Motor neuron (in vitro differentiated cells): ENCODE results near the gene SECTM1. TPM values are rescaled to one million over a fixed set of nuclear protein-coding genes. Genes with fewer than 3 reads are reported as not detected.
"Not testable (repeated sequence)": the region's sequence is repeated elsewhere in the genome, so short reads cannot be mapped to it uniquely, and the experiment has no call there.

Experiments
- ATAC-seq, 8 experiments: fragments of 200-7000 bp; cut with Tn5 transposase; replicated peaks in 6 of 8; 2 replicates each; pipeline ENCODE4 v1.8.0; 2021; ENCODE audit warnings: mild to moderate bottlenecking in 8 of 8, moderate library complexity in 8 of 8
- H3K27ac ChIP-seq, 2 donors: fragments of 250-450 bp; sonication (Bioruptor Pico); 2 replicates each; pipeline ENCODE4 v1.9.0; 2021; ENCODE audit warnings: antibody characterized with exemption in 2 of 2, mild to moderate bottlenecking in 2 of 2, moderate library complexity in 1 of 2
- H3K4me1 ChIP-seq, 2 donors: fragments of 250-450 bp; sonication (Bioruptor Pico); replicated peaks in 1 of 2; 2 replicates each; pipeline ENCODE4 v1.6.1; 2021; ENCODE audit warnings: antibody characterized with exemption in 2 of 2, mild to moderate bottlenecking in 2 of 2, moderate library complexity in 1 of 2
- H3K4me3 ChIP-seq, 5 donors: fragments of 250-450 bp; sonication (Bioruptor Pico); 2 replicates each; pipeline ENCODE4 v1.9.0; 2021; ENCODE audit warnings: antibody characterized with exemption in 5 of 5, mild to moderate bottlenecking in 5 of 5, moderate library complexity in 4 of 5
- WGBS, 10 experiments: fragments of 450-650 bp; shearing (Covaris generic); methylation state at CpG; one replicate each; pipeline ENCODE4 v1.0.0; 2022; 5-methylcytosine and 5-hydroxymethylcytosine counted together
- in situ Hi-C, 9 experiments: fragments of 400-800 bp; cut with MboI; loops; one replicate each; pipeline ENCODE4 v1.15.0; 2021; ENCODE audit warnings: low sequenced_read_pairs in 9 of 9, low pct_unique_long_range_greater_than_20kb in 2 of 9; ENCODE audit not compliant: unreplicated experiment in 9 of 9
- total RNA-seq, 8 experiments: library from RNA; unstranded; fragments of 300-600 nt; gene quantifications; 2 replicates each; pipeline versions ENCODE4 v1.2.3 to v1.2.4, GENCODE V29; 2022

Gene SECTM1
- total RNA-seq, 8 experiments from 2014 or later, result 0.22 to 22.4 (median 0.57) TPM; not detected in 1

DNA sequence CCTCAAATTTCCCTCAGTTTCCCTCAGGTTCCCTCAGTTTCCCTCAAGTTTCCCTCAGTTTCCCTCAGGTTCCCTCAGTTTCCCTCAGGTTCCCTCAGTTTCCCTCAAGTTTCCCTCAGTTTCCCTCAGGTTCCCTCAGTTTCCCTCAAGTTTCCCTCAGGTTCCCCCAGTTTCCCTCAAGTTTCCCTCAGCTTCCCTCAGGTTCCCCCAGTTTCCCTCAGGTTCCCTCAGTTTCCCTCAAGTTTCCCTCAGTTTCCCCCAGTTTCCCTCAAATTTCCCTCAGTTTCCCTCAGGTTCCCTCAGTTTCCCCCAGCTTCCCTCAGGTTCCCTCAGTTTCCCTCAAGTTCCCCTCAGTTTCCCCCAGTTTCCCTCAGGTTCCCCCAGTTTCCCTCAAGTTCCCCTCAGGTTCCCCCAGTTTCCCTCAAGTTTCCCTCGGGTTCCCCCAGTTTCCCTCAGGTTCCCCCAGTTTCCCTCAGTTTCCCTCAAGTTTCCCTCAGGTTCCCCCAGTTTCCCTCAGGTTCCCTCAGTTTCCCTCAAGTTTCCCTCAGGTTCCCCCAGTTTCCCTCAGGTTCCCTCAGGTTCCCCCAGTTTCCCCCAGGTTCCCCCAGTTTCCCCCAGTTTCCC is 26.0 kb upstream of the SECTM1 start:
- H3K27ac ChIP-seq, ATAC-seq, H3K4me3 ChIP-seq: not testable (repeated sequence)
- in situ Hi-C loops, result loop anchor here in 2 of 9 experiments (10.0 kb wide), 2 partner anchors 45 to 55 kb away; partner anchors contain the start of genes HEXD (in 1 of the 2) and OGFOD3 (in 1 of the 2)
- H3K4me1 ChIP-seq, result peaks cover 10 to 13% of the 10 kb centered on the region in 2 donors
- WGBS, 10 experiments, result no CpG with 5 or more reads among the region's 1 CpG

DNA sequence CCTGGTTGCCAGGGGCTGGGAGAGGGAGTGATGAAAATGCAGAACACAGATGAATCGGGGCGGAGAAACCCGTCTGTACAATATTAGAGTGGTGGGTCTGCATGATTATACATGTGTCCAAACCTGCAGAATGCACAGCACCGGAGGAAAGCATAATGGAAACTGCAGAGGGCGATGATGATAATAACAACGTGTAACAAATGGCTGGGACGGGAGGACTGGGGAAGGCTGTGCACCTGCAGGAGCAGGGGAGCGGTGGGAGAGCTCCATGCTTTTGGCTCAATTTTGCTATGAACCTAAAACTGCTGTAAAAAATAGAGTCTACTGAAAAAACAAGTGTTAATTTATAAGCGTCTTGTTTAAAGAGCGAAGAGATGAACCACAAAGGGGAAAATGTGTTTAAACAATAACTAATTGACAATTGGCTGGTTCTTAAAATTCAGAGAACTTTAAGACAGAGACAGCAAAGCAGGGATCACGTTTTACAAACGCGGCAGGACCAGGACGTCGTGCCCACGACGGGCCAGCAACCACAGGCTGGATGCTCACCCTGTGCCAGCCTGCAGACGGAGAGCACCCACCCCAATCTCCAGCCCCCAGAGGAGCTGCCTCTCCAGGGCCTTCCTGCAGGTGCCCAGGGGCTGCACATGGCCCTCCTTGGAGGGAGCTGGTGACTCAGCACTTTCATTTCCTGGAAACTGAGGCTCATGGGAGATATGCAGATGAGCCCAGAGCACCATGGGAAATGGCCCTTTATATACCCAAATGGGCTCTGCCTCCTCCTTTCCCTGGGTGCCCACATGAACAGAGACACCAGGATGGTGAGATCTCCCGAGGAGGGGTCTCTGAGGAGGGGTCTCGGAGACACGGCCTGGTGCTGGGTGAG is 25.1 kb upstream of the SECTM1 start, which contains the start of gene TEX19:
TSS of gene TEX19 (plus strand) at position 783 of the 886 bp plus-strand sequence. CDS start 2,904 bp downstream, outside the sequence.
- Histone ChIP-seq H3K4me1 (peaks cover 10 to 13% of the 10 kb centered on the region in 2 donors), H3K4me3 (no peak within 1 kb of the TSS), H3K27ac (no peak within 1 kb of the TSS)
- 42 to 82% (median 69%) methylated on average over 3 to 17 of the region's 21 CpGs for WGBS, 10 experiments
- ATAC-seq, result peak in 6 of 8 experiments; percentile 51 to 90 (median 62)
- in situ Hi-C loops, result loop anchor here in 2 of 9 experiments (10.0 kb wide), 2 partner anchors 46 to 56 kb away; partner anchors contain the start of genes HEXD (in 1 of the 2) and OGFOD3 (in 1 of the 2)

DNA sequence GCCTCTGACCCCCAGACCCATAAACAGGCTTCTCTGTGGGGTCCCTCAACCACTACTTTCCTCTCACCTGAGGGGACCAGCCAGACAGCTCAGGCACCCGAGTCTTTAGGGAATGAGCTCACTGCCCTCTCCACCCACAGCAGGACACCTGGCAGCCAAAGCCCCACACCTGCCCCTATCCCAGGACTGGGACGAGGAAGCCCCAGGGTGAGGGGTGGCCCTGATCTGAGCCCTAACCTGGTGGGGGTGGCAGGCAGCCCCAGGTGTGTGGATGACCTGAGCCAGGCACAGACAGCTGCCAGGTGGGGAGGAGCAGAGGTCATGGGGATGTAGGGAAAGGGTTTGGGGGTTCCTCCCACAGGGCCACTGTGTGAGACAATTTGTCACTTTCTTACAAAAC is 23.8 kb upstream of the SECTM1 start:
- WGBS, 10 experiments, result 100% methylated on average over 1 of the region's 2 CpGs; no CpG with 5 or more reads in 9 of the 10 experiments
- Histone ChIP-seq H3K4me1 (peaks cover 10 to 13% of the 10 kb centered on the region in 2 donors), H3K4me3 (no peak overlapping the region), H3K27ac (no peak overlapping the region)
- in situ Hi-C loops, result loop anchor here in 2 of 9 experiments (10.0 kb wide), 2 partner anchors 47 to 57 kb away; partner anchors contain the start of genes HEXD (in 1 of the 2) and OGFOD3 (in 1 of the 2)
- ATAC-seq, result peak in 4 of 8 experiments; percentile 2 to 11 (median 3)

DNA sequence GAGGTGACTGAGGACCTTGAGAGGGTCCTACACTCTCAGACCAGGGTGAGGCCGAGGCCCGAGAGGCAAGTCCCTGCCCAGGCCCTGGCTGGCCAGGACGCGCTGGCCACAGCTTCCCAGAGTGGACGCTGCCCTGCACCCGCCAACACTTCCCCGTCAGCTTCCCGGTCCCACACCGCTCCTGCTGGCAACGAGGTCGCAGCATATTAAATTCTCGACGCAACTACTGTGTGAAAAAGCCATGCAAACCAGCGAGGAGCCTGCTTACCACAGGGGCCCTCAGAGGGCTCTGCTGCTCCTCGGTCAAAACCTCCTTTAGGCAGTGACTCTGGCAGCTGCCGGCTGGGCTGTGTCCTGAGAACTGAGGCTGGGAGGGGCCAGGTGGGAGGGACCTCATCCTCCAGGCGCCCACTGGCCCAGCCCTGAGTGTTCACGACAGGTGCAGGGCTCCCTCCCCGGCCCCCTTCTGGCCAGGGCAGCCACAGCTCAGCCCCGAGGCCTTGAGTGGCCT is 23.3 kb upstream of the SECTM1 start:
- H3K27ac ChIP-seq, result no peak overlapping the region
- H3K4me1 ChIP-seq, result peaks cover 10 to 13% of the 10 kb centered on the region in 2 donors
- peak in 4 of 8 experiments; percentile 26 to 48 (median 42) for ATAC-seq
- 50 to 59% methylated on average over 1 to 3 of the region's 20 CpGs; no CpG with 5 or more reads in 8 of the 10 experiments for WGBS, 10 experiments
- in situ Hi-C loops, result loop anchor here in 2 of 9 experiments (10.0 kb wide), 2 partner anchors 48 to 58 kb away; partner anchors contain the start of genes HEXD (in 1 of the 2) and OGFOD3 (in 1 of the 2)
- no peak overlapping the region for H3K4me3 ChIP-seq

DNA sequence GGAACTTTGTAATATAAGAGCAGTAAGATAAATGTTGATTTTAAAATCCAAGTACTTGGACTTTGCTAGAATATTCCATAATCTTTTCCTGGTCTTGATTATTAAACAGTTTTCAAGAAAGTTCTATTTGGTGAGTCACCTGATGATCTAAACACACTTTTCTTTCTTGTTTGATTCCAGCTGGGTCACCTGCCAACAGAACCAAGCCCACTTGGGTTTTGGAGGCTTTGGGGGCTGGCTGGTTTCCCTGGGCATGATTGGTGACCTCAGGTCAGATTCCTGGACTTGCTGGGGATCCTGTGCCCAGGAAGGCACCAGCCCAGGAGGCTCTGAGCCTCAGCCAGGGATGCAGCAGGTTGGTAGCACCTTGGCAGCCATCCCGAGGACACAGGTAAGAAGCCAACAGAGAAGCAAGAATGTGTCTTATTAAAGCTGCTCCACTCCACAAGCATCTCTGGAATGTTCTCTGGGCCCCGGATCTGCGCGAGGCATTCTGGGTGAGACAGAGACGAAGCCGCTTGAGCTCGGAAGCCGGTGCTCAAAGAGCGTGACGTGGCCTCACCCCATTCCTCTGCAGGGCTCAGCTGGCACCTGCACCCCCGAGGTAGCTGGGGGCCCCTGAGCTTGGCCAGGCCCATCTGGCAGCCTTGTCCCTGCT is 22.3 kb upstream of the SECTM1 start:
- Histone ChIP-seq H3K4me1 (peaks cover 13 to 15% of the 10 kb centered on the region in 2 donors), H3K4me3 (no peak overlapping the region), H3K27ac (no peak overlapping the region)
- in situ Hi-C loops, result loop anchor here in 2 of 9 experiments (10.0 kb wide), 2 partner anchors 49 to 59 kb away; partner anchors contain the start of genes HEXD (in 1 of the 2) and OGFOD3 (in 1 of the 2)
- ATAC-seq, result no peak
- 0 to 84% (median 66%) methylated on average over 1 to 7 of the region's 11 CpGs; no CpG with 5 or more reads in 4 of the 10 experiments for WGBS, 10 experiments

DNA sequence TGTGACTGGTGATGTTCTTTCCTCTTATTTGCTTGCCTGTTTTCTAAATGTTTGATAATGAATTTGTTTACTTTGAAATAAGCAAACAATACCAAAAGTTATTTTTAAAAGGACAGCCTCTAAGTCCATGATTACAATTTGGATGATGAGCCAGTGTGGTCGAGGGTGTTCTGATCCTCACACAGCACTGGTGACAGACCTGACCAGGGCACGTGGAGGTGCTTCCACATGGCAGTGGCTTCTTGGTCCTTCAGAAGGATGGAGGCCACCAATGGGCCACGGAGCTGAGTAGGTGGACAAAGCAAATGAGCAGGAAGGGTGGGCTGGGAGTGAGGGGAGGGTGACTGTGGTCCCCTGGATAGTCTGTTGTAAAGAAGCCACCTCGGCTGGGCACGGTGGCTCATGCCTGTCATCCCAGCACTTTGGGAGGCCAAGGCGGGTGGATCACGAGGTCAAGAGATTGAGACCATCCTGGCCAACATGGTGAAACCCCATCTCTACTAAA is 21.3 kb upstream of the SECTM1 start:
- no peak overlapping the region for H3K27ac ChIP-seq
- 33 to 100% (median 60%) methylated on average over 1 to 3 of the region's 7 CpGs; no CpG with 5 or more reads in 3 of the 10 experiments for WGBS, 10 experiments
- peaks cover 13 to 15% of the 10 kb centered on the region in 2 donors for H3K4me1 ChIP-seq
- ATAC-seq, result no peak
- H3K4me3 ChIP-seq, result no peak overlapping the region
- in situ Hi-C loops, result loop anchor here in 2 of 9 experiments (10.0 kb wide), 2 partner anchors 50 to 60 kb away; partner anchors contain the start of genes HEXD (in 1 of the 2) and OGFOD3 (in 1 of the 2)

DNA sequence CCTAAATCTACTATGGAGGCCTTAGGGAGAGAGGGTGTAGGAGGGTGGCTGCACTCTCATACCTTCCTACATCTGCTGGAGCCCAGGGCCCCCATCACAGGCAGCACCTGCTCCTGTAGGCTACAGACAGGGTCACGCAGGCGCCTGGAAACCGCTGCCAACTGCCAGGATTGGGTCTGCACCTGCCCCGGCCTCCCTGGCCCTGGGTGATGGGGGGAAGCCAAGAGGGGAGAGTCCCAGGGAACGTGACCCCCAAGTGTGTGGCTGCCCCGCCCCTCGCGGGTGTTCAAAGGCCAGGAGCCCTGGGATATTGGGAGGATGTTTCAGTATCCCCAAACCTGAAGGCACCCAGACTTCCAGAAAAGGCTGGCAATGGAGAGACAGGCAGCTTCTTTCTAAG is 19.9 kb upstream of the SECTM1 start:
- no peak for ATAC-seq
- H3K27ac ChIP-seq, result no peak overlapping the region
- H3K4me3 ChIP-seq, result no peak overlapping the region
- peaks cover 16 to 19% of the 10 kb centered on the region in 2 donors for H3K4me1 ChIP-seq
- no CpG with 5 or more reads among the region's 8 CpGs for WGBS, 10 experiments
- in situ Hi-C loops, result loop anchor here in 2 of 9 experiments (10.0 kb wide), 2 partner anchors 51 to 61 kb away; partner anchors contain the start of genes HEXD (in 1 of the 2) and OGFOD3 (in 1 of the 2)

DNA sequence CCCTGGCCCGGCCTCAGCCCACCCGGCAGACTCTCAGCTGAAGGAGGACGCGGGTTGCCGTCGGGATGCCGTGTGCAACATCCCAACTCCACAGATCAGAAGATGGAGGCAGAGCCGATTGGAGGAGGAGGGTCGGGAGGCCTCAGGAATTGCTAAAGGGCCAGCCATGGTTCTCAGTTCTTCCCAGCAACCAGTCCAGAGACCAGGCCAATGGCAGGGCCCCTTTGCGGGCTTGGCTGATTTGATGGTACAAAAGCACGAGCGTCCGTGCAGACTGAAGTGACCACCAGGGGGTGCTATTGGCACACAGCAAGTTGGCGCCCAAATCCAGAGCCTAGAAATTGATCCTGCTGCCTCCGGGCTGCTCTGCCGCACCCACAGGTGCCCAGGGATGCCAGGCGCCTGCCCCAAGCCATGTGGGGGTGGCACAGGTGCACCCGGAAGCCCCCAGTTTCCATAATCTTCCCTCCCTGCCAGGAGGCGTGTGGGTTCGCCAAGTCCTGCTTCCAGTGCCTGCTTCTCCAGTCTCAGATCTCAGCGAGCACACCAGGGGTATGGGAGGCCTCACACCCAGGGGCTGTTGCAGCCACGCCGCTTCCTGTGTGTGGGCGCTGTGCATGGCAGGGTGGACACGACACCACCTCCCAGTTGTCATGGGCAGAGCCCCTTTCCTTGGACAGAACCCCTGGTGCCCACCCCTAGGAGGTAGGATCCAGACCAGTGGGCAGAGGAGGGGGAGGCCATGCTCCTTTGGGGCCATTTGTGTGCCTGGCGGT is 18.3 kb upstream of the SECTM1 start:
- ATAC-seq, result peak; percentile 75 to 97 (median 84)
- H3K4me3 ChIP-seq, result no peak overlapping the region
- in situ Hi-C loops, result loop anchor here in 2 of 9 experiments (10.0 kb wide), 2 partner anchors 53 to 63 kb away; partner anchors contain the start of genes HEXD (in 1 of the 2) and OGFOD3 (in 1 of the 2)
- no peak overlapping the region for H3K27ac ChIP-seq
- peaks cover 12 to 13% of the 10 kb centered on the region in 2 donors for H3K4me1 ChIP-seq
- 0 to 66% (median 10%) methylated on average over 2 to 17 of the region's 26 CpGs; no CpG with 5 or more reads in 4 of the 10 experiments for WGBS, 10 experiments

DNA sequence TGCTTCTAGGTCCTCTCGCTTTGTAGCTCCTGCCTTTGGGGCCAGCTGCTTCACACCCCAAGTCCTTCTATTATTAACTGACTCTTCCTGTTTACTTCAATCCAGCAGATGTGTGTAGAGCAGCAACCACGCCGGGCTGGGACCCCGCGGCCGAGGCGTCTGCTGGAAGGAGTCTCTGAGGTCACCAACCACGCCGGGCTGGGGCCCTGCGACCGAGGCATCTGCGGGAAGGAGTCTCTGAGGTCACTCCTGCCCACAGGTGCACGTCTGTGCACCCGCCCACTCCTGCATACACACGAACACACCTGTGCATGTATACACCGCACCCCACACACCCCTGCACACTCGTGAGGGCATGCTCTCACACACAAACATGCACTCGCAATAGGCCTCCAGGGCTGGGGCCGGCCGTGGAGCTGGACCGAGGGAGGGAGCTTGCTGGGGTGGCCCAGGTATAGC is 17.7 kb upstream of the SECTM1 start:
- H3K4me1 ChIP-seq, result peaks cover 13 to 17% of the 10 kb centered on the region in 2 donors
- WGBS, 10 experiments, result 0 to 100% (median 28%) methylated on average over 1 to 3 of the region's 21 CpGs; no CpG with 5 or more reads in 7 of the 10 experiments
- no peak overlapping the region for H3K4me3 ChIP-seq
- in situ Hi-C loops, result loop anchor here in 2 of 9 experiments (10.0 kb wide), 2 partner anchors 54 to 64 kb away; partner anchors contain the start of genes HEXD (in 1 of the 2) and OGFOD3 (in 1 of the 2)
- H3K27ac ChIP-seq, result no peak overlapping the region
- ATAC-seq, result peak in 1 of 8 experiments; percentile 24

DNA sequence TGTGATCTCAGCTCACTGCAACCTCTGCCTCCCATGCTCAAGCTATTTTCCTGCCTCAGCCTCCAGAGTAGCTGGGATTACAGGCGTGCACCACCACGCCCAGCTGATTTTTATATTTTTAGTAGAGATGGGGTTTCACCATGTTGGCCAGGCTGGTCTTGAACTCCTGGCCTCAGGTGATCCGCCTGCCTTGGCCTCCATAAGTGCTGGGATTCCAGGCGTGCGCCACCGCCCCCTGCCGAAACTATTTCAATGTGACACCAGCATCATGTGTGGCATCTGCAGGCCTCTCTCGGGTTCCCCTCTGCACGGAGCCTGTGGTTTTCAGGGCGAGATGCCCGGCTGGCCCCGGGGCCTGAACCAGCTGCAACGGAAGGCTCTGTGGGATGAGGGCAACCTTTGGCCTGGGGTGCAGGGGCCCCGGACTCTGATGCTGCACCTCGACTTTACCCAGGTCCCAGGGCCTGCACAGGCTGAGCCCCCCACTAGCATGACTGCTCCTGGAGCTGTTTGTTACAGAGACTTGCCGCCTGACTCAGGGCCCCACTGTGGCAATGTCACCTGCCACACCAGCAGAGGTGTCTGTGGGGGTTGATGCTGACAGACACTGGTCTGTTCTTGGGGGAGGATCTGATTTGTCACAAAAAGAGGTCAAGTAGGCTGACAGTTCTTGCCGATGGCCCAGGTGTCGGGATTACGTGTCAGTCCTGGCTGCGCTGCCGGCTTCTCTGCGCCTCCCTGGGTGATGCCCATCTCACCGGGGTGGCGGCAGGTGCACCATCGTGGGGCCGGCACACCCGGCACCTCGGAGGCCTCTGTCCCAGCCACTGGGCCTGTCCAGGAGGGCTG is 16.8 kb upstream of the SECTM1 start:
- in situ Hi-C loops, result loop anchor here in 2 of 9 experiments (10.0 kb wide), 2 partner anchors 54 to 64 kb away; partner anchors contain the start of genes HEXD (in 1 of the 2) and OGFOD3 (in 1 of the 2)
- no peak overlapping the region for H3K27ac ChIP-seq
- H3K4me1 ChIP-seq, result peaks cover 13 to 17% of the 10 kb centered on the region in 2 donors
- no peak overlapping the region for H3K4me3 ChIP-seq
- no peak for ATAC-seq
- 37 to 93% (median 84%) methylated on average over 2 to 12 of the region's 28 CpGs; no CpG with 5 or more reads in 4 of the 10 experiments for WGBS, 10 experiments
